WTC11 (cell line): Measurements from ENCODE around the gene ANKRD50.

Experiments
- AR ChIP-seq: fragments of 250-450 bp; sonication (Bioruptor Pico); IDR thresholded peaks from 2 replicates; pipeline ENCODE4 v1.9.0; 2021; ENCODE audit warnings: mild to moderate bottlenecking
- ATF6 ChIP-seq: sonication (generic); formaldehyde crosslinking; IDR thresholded peaks from 2 replicates; pipeline ENCODE4 v1.8.1; 2023; ENCODE audit warnings: mild to moderate bottlenecking, missing genetic modification reagents
- CTCF ChIP-seq: fragments of 200-600 bp; IDR thresholded peaks from 2 replicates; pipeline ENCODE4 v1.8.0; 2022; ENCODE audit warnings: antibody characterized with exemption
- E2F4 ChIP-seq: sonication (generic); formaldehyde crosslinking; IDR thresholded peaks from 2 replicates; pipeline ENCODE4 v1.8.1; 2022; ENCODE audit warnings: low read depth, mild to moderate bottlenecking, moderate library complexity, missing genetic modification reagents, borderline replicate concordance
- ESRRA ChIP-seq: sonication (generic); formaldehyde crosslinking; IDR thresholded peaks from 2 replicates; pipeline ENCODE4 v1.8.1; 2022; ENCODE audit warnings: mild to moderate bottlenecking, missing genetic modification reagents, borderline replicate concordance
- FOXK1 ChIP-seq: sonication (generic); formaldehyde crosslinking; IDR thresholded peaks from 2 replicates; pipeline ENCODE4 v1.8.0; 2022; ENCODE audit warnings: mild to moderate bottlenecking, moderate library complexity, missing genetic modification reagents
- JAZF1 ChIP-seq: fragments of 250-450 bp; sonication (Bioruptor Pico); IDR thresholded peaks from 2 replicates; pipeline ENCODE4 v1.9.0; 2021; ENCODE audit warnings: moderate library complexity, mild to moderate bottlenecking, inconsistent platforms
- NFE2L1 ChIP-seq: sonication (generic); formaldehyde crosslinking; IDR thresholded peaks from 2 replicates; pipeline ENCODE4 v1.8.1; 2023; ENCODE audit warnings: missing genetic modification reagents
- NFYB ChIP-seq: sonication (generic); formaldehyde crosslinking; conservative IDR thresholded peaks from 2 replicates; pipeline ENCODE4 v1.8.0; 2022; ENCODE audit warnings: low read depth, missing genetic modification reagents
- TP53 ChIP-seq: sonication (generic); formaldehyde crosslinking; IDR thresholded peaks from 2 replicates; pipeline ENCODE4 v1.8.1; 2023; ENCODE audit warnings: mild to moderate bottlenecking, missing genetic modification reagents
- ZBTB21 ChIP-seq: sonication (generic); formaldehyde crosslinking; IDR thresholded peaks from 2 replicates; pipeline ENCODE4 v1.8.1; 2023; ENCODE audit warnings: mild to moderate bottlenecking, missing genetic modification reagents, borderline replicate concordance
- ZNF263 ChIP-seq: sonication (generic); formaldehyde crosslinking; IDR thresholded peaks from 2 replicates; pipeline ENCODE4 v1.8.1; 2022; ENCODE audit warnings: low read depth, mild to moderate bottlenecking, moderate library complexity, missing genetic modification reagents
- ZNF512 ChIP-seq: sonication (generic); formaldehyde crosslinking; IDR thresholded peaks from 2 replicates; pipeline ENCODE4 v1.8.1; 2022; ENCODE audit warnings: missing genetic modification reagents, borderline replicate concordance

GRCh38 chr4:124642846-124643245, 69.7 kb downstream of the ANKRD50 start:
- TF ChIP-seq TP53 (CRISPR knock-in tag) = no peak
- no peak for TF ChIP-seq ZNF263 (CRISPR knock-in tag)
- TF ChIP-seq ZBTB21 (CRISPR knock-in tag) = no peak
- no peak for TF ChIP-seq CTCF
- no peak for TF ChIP-seq ATF6 (CRISPR knock-in tag)
- TF ChIP-seq NFYB (CRISPR knock-in tag) = no peak
- TF ChIP-seq E2F4 (CRISPR knock-in tag) = no peak
- TF ChIP-seq JAZF1 (CRISPR knock-in tag) = no peak
- TF ChIP-seq FOXK1 (CRISPR knock-in tag) = no peak
- no peak for TF ChIP-seq ZNF512
- TF ChIP-seq ESRRA = no peak
- no peak for TF ChIP-seq AR (CRISPR knock-in tag)
- no peak for TF ChIP-seq NFE2L1 (CRISPR knock-in tag)
